HepG2 (cell line): Measurements from ENCODE around the gene ABCF1. TPM values are rescaled to one million over a fixed set of nuclear protein-coding genes. Genes with fewer than 3 reads are reported as not detected.

Source experiments
- ARNTL ChIP-seq: sonication (generic); formaldehyde crosslinking; IDR thresholded peaks from 2 replicates; pipeline ENCODE4 v1.4.0; 2020; ENCODE audit warnings: mild to moderate bottlenecking, missing genetic modification reagents
- CSRNP1 ChIP-seq: sonication (generic); formaldehyde crosslinking; IDR thresholded peaks from 2 replicates; pipeline ENCODE4 v1.8.1; 2023; ENCODE audit warnings: mild to moderate bottlenecking, missing genetic modification reagents
- EHMT2 ChIP-seq: fragments of 200-600 bp; sonication (generic); IDR thresholded peaks from 2 replicates; pipeline ENCODE4 v1.7.0; 2017; ENCODE audit warnings: antibody characterized with exemption, low read depth, low read length, borderline replicate concordance
- PHB2 ChIP-seq: fragments of 450-650 bp; IDR thresholded peaks from 2 replicates; pipeline ENCODE4 v1.6.1; 2018; ENCODE audit not compliant: partially characterized antibody
- POLR2AphosphoS2 ChIP-seq: IDR thresholded peaks from 2 replicates; pipeline ENCODE4 v1.6.1; 2011; ENCODE audit warnings: low read depth, low read length, improper control_type of control experiment
- PRDM15 ChIP-seq: sonication (generic); formaldehyde crosslinking; IDR thresholded peaks from 2 replicates; pipeline ENCODE4 v1.4.0; 2020; ENCODE audit warnings: missing genetic modification reagents
- SUZ12 ChIP-seq: fragments of 150-350 bp; IDR thresholded peaks from 2 replicates; pipeline ENCODE4 v1.6.1; 2014; ENCODE audit warnings: low read depth, low read length
- ZNF232 ChIP-seq: sonication (generic); formaldehyde crosslinking; IDR thresholded peaks from 2 replicates; pipeline ENCODE4 v1.4.0; 2020; ENCODE audit warnings: missing genetic modification reagents, borderline replicate concordance
- ZNF574 ChIP-seq: sonication (generic); formaldehyde crosslinking; IDR thresholded peaks from 2 replicates; pipeline ENCODE4 v1.4.0; 2020; ENCODE audit warnings: missing genetic modification reagents
- ZSCAN25 ChIP-seq: sonication (generic); formaldehyde crosslinking; IDR thresholded peaks from 2 replicates; pipeline ENCODE4 v1.8.0; 2022; ENCODE audit warnings: mild to moderate bottlenecking, missing genetic modification reagents
- polyA plus RNA-seq, 8 experiments: library from polyadenylated mRNA; depleted of rRNA in 3 of 8; stranded (reverse) in 7 of 8; unstranded in 1 of 8; fragments of >200 nt; fragmentation: Illumina TruSeq in 4 of 8; extraction: Trizol in 4 of 8; gene quantifications; 2 replicates each; pipeline versions ENCODE4 v1.2.1 to v1.2.3, GENCODE V29; 2011 to 2016; ENCODE audit warnings: low read depth in 4 of 8, missing spikeins in 1 of 8, mixed read lengths in 1 of 8; ENCODE audit not compliant: insufficient read depth in 1 of 8
- total RNA-seq, 5 experiments: library from RNA; depleted of rRNA; stranded (reverse); fragments of >200 nt; fragmentation: Illumina TruSeq; extraction: Trizol; gene quantifications; 2 replicates each; pipeline ENCODE4 v1.2.3, GENCODE V29; 2016; ENCODE audit warnings: low read depth in 1 of 5
- TF ChIP-seq, protein P1 (sequence below): sonication (generic); formaldehyde crosslinking; conservative IDR thresholded peaks from 2 replicates; pipeline ENCODE4 v1.8.1; 2023; ENCODE audit warnings: missing genetic modification reagents
- TF ChIP-seq, protein P2 (sequence below): IDR thresholded peaks from 2 replicates; pipeline ENCODE4 v1.6.1; 2016; ENCODE audit warnings: low read depth, missing genetic modification reagents, missing compliant biosample characterization

Gene ABCF1
- total and polyA plus RNA-seq, 2 of the 13 experiments (the other 11 are each of a cell fraction or from before 2014, with no cell fraction given) = 25.4 to 98.9 TPM

DNA sequence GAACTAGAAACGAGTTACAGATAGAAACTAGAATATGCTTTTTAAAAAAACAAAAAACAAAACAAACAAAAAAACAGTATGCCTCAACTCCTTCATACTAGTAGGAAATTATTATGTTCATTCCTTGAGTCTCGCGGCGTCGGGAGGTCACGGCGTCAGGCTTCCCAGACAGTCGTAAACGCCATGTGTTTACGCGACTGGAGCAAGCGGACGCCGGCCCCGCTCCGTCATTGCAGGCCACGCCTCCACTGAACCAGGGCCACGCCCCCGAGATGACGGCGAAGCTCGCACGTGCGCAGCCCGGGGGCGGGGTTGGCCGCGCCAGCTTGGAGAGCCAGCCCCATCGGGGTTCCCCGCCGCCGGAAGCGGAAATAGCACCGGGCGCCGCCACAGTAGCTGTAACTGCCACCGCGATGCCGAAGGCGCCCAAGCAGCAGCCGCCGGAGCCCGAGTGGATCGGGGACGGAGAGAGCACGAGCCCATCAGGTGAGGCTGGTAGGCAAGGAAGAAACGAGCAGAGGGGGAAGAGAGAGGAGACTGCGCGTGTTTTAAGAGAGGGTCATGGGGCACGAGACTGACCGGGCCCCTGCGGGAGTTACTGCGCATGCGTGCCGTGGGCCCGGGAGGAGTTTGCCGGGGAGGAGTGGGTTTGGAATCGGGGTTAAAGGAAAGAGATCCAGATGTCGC is at the start of gene ABCF1 (continued):
- TF ChIP-seq ZNF574 = peak; percentile 90
- no peak for TF ChIP-seq PHB2
- TF ChIP-seq ZSCAN25 (CRISPR knock-in tag) = peak; percentile 51
- TF ChIP-seq EHMT2 = no peak; the same call in 1 of the 2 replicates
- peak; percentile 96 for TF ChIP-seq ZNF232 (CRISPR knock-in tag)
- TF ChIP-seq SUZ12 = no peak
- TF ChIP-seq CSRNP1 (CRISPR knock-in tag) = peak; percentile 17; the same call in 1 of the 2 replicates
- TF ChIP-seq PRDM15 (CRISPR knock-in tag) = peak; percentile 54
- peak; percentile 70 for TF ChIP-seq POLR2AphosphoS2
- TF ChIP-seq, protein P1, sequence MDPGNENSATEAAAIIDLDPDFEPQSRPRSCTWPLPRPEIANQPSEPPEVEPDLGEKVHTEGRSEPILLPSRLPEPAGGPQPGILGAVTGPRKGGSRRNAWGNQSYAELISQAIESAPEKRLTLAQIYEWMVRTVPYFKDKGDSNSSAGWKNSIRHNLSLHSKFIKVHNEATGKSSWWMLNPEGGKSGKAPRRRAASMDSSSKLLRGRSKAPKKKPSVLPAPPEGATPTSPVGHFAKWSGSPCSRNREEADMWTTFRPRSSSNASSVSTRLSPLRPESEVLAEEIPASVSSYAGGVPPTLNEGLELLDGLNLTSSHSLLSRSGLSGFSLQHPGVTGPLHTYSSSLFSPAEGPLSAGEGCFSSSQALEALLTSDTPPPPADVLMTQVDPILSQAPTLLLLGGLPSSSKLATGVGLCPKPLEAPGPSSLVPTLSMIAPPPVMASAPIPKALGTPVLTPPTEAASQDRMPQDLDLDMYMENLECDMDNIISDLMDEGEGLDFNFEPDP (CRISPR knock-in tag) = no peak
- TF ChIP-seq ARNTL (CRISPR knock-in tag) = peak; percentile 94
- TF ChIP-seq, protein P2, sequence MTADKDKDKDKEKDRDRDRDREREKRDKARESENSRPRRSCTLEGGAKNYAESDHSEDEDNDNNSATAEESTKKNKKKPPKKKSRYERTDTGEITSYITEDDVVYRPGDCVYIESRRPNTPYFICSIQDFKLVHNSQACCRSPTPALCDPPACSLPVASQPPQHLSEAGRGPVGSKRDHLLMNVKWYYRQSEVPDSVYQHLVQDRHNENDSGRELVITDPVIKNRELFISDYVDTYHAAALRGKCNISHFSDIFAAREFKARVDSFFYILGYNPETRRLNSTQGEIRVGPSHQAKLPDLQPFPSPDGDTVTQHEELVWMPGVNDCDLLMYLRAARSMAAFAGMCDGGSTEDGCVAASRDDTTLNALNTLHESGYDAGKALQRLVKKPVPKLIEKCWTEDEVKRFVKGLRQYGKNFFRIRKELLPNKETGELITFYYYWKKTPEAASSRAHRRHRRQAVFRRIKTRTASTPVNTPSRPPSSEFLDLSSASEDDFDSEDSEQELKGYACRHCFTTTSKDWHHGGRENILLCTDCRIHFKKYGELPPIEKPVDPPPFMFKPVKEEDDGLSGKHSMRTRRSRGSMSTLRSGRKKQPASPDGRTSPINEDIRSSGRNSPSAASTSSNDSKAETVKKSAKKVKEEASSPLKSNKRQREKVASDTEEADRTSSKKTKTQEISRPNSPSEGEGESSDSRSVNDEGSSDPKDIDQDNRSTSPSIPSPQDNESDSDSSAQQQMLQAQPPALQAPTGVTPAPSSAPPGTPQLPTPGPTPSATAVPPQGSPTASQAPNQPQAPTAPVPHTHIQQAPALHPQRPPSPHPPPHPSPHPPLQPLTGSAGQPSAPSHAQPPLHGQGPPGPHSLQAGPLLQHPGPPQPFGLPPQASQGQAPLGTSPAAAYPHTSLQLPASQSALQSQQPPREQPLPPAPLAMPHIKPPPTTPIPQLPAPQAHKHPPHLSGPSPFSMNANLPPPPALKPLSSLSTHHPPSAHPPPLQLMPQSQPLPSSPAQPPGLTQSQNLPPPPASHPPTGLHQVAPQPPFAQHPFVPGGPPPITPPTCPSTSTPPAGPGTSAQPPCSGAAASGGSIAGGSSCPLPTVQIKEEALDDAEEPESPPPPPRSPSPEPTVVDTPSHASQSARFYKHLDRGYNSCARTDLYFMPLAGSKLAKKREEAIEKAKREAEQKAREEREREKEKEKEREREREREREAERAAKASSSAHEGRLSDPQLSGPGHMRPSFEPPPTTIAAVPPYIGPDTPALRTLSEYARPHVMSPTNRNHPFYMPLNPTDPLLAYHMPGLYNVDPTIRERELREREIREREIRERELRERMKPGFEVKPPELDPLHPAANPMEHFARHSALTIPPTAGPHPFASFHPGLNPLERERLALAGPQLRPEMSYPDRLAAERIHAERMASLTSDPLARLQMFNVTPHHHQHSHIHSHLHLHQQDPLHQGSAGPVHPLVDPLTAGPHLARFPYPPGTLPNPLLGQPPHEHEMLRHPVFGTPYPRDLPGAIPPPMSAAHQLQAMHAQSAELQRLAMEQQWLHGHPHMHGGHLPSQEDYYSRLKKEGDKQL (CRISPR knock-in tag) = 0 out of 2 replicates have a peak, but pooled peaks have one; percentile 56
